Measurements from ENCODE around the gene IGFBP1.

IGFBP1 gene

DNA sequence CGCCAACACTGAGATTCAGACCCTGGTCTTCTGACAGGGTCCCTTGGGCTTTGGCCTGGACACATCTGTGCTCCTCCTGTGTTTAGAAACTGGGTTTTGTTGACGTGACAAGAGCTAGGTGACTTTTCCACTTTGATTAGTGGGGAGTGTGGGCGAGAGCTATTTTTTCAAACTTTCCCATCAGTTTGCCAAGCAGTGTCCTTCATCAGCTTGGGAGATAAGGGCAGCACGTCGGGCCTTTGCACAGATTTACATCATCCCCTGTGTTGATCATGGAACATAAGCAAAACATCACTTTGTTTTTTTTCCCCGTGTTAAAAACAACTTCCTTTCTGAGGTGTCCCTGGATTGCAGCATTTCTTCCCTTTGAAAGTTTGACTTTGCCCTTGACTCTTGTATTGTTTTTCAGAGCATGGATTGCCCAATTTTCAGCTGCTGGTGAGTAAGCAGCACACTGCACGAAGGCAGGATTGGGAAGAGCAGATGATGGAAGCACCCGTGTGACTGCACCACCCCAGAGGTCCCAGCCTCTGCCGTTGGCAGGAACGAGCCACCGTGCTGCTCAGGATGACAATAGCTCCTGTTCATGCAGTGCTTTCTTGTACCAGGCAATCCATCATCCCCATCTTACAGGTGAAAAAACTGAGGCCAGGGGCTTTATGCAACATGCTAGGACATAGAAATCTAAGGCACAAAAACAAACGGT, 6.4 kb upstream of the IGFBP1 start:
- DNase-seq = no peak

DNA sequence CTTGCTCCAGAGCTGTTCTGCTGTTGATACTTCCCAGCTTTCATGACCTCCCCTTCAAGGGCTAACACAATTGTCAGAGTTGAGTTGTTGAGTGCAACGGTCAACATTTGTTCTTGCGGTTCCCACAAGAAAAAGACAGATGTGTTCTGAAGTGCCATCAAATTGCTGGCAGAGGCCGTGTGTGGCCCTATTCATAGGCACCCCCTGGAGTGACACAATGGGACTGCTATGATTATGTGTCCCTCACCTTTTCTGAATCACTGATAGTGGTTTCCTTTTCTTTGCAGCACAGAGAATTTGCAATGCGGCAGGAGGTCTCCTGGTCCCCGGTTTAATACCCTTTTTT, 5.8 kb upstream of the IGFBP1 start:
- peak; percentile 27 for DNase-seq

DNA sequence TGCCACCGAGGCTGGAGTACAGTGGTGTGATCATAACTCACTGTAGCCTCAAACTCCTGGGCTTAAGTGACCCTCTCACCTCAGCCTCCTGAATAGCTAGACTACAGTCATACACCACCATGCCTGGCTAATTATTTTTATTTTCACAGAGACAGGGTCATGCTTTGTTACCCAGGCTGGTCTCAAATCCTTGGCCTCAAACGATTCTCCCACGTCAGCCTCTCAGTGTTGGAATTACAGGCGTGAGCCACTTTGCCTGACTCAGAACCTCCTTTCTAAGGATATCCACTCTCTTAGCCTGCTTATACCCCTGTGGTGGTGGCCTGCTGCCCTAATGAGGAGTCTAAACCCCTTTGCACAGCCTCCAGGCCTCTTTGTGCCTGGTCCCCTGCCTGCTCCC, 4.2 kb upstream of the IGFBP1 start:
- no peak for DNase-seq

DNA sequence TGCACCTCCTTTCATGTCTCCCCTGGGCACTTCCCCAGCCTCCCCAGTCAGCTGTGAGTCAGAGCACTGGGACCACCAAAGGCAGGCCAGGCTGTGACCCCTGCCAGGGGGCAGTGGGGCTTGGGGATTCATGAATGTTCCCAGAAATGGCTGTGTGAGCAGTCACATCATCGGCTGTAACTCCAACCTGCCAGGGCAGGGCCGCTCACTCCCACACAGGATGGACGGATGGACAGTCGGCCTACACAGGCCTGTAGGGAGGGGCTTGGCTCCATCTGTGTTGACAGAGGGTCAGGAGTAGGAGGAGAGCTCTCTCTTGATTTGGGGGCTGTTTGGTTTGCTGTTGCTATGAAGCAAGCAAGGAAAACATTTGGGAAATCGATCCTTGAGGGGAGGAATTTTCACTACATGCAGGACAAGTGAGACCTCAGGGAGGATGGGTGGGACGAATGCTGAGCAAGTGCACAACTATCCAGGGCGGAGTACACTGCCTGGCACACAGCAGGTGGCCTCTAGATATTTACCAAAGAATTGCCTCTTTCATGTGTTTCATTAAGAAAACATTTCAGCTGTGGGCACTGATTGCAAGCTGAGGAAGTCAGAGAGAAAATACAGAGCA, 2.9 kb upstream of the IGFBP1 start:
- no peak for DNase-seq

DNA sequence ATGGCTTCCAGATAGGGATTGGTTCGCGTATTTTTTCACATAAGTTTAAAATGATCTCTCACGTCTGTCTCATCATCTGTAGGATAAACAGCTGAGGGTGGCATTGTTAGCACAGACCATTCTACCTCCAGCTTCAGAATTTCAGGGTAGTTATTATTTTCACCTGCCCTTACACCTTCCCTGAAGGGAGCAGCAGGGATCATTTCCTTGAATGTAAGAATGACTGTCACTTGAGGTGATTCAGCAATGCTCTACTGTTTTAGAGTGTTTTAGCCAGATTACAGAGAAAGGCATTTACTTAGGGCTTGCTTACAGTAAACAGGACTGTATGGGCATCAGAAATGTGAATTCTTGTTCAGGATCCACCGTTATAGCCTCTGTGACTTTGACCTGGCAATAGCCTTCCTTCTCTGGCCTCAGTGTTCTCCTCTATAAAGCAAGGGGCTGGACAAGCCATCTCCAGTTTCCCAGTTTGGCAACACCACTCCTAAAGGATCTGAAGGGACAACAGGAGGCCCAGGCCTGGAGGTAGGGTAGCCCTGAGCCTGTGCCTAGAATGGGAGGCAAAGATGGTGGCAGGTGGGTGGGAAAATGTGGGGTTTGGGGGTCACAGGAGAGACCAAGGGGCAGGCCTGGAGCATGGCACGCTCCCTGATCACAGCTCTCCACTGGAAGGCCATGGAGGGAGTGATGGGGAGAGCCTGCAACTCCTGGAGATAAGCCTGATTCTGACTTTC, 1.2 kb upstream of the IGFBP1 start:
- no peak for DNase-seq

DNA sequence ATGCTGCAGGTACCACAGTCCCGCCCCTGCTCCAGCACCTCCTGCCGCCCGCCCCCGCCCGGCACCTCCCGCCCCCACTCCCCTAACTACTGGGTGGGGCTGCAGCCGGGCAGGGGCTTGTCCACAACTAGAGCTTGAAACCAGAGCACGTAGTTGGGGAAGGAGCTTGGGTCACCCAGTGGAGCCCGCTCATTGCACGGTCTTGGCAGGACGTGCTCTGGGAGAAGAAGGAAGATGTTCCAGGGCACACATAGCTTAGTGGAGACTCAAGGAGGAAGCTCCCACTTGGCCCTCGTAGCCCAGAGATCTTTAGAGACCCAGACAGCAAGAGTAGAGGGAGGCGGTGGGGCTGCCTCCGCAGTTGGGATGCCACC, 692 bp downstream of the IGFBP1 start:
- DNase-seq = no peak

DNA sequence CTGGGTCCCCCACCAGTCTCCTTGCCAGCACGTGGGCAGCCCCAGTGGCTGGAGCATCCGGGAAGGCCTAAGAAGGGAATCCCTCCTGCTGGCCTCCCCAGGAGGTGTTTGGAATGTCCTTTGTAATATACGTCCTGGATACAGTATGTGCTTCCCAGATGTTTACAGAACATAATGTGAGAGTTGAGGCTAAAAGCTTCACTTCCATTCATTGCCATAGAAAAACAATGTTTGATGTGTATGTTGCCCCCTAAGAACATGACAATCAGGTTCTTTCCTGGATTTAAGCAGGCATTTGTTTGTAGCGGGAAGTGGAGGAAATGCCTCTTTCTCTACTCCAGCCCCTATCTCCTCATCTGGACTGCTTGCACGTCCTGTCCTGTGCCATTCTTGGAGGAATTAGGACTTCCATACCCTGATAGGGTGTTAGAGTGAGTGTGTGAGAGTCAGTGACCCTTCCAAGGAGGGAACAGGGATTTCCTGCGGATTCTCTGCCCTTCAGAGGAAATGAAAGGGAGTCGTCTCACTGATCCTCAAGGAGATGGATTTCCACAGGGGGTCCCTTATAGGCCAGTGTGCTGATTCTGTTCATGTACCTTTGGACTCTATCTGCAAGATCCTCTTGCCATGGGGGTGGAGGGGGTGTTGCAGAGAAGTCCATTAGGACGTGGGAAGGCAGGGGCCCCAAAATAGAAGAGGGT, 1.2 kb downstream of the IGFBP1 start:
- DNase-seq = peak; percentile 30

DNA sequence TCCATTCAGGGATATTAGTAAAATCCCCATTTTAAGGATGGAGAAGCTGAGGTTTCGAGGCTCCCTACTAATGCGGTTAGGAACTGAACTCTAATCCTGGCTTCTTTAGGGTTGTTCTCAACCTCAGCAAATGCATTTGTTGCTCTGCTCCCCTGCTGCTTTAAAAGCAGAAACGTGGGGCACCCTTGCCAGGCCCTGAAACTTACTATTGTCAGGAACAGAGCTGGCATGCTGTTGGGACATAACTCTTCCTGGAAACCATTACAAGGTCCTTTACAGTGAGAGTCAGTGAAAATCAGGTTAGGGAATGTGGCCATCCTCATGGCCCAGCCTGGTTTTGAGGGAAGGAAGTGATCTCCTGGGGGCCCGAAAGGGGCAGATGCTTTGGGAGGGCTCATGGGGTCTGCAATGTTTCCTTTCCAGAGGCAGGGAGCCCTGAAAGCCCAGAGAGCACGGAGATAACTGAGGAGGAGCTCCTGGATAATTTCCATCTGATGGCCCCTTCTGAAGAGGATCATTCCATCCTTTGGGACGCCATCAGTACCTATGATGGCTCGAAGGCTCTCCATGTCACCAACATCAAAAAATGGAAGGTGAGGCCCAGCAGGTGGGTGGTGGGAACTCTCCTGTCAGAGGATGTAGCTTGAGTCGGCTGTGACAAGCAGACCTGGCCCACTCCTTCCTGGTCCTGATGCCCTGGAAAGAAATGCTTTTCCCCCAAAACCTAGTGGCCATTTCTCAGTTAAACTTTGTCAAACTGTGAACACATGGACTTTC, 2.0 kb downstream of the IGFBP1 start:
- no peak for DNase-seq

DNA sequence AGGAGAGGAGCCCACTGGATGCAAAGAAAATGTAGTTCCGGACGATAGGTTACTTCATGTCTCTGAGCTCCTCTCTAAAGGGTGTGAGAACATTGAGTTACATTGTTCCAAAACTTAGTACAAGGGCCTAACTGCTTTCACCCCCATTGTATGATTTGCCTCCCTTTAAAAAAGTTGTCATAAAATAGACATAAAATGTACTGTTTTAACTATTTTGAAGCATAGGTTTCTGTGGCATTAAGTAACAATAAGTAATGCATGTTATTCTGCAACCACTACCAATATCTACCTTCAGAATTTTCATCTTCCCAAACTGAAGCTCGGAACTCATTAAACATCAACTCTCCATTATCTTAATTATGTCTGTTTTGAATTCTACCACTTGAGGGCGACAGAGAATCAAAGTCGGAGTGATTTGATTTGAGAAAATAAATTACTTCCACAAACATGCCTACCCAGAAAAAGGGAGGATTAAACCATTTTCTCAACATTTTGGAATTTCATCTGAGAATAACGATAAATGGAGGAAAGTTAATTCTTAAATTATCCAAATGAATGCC, 2.7 kb downstream of the IGFBP1 start:
- peak; percentile 42 for DNase-seq

DNA sequence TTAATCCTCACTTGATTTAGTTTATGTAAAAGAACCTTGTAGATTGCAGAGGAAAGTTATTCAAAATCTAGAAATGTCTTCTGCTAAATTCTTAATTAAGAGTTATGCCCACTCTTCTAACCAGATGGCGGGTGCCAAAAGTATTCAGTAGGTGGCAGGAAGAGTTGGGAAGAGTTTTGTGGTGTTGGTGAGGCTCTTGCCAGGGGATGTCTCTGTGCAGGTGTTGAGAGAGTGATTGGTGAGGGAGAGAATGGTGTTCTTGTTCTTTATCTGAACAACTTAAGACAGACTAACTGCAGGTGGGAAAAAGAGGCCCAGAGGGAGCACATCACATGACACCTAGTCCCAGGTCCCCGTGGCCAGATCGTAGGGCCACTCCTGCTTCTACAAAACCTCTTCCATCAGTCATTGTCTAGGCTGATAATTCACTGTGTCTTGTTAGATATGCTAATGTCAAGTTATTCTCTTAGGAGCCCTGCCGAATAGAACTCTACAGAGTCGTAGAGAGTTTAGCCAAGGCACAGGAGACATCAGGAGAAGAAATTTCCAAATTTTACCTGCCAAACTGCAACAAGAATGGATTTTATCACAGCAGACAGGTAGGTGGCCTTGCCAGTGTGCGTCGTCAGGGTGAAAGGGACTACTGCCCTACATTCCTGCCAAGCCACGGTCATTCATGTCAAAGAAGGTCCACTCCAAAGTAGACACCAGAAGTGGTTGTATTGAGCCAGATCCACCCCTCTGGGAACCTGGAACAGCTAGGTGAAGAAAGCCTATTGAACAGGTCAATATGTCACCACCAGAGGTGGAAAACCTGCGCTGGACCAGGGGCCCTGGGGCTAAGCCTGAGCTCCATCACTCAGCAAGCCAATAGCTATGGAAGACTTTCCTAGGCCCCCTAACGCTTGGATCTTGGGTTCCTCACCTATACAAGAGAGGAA, 3.4 kb downstream of the IGFBP1 start:
- no peak for DNase-seq

DNA sequence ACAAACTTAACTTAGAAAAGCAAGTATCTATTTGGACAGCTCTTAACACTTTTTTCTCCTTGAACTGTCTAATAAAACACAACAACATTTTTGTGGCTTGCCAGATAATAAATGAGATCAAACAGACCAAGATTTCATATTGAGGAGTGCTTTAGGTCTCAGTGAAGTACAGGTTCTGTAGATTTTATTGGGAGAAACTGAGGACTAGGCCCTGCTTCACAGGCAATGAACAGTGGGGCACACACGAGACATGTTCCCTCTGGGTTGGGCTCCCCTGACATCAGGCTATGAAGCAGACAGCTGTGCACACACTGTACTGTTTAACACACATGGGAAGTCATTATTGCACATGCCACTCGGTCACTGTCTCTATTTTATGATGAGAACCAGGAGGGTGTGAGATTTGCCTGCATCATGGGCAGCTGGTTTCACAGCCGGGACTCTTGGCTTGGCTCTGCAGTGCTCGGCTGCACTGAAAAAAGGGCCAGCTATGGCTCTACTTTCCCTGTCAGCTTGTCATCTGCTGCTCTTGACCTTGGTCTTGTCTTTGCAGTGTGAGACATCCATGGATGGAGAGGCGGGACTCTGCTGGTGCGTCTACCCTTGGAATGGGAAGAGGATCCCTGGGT, 4.2 kb downstream of the IGFBP1 start:
- DNase-seq = no peak

DNA sequence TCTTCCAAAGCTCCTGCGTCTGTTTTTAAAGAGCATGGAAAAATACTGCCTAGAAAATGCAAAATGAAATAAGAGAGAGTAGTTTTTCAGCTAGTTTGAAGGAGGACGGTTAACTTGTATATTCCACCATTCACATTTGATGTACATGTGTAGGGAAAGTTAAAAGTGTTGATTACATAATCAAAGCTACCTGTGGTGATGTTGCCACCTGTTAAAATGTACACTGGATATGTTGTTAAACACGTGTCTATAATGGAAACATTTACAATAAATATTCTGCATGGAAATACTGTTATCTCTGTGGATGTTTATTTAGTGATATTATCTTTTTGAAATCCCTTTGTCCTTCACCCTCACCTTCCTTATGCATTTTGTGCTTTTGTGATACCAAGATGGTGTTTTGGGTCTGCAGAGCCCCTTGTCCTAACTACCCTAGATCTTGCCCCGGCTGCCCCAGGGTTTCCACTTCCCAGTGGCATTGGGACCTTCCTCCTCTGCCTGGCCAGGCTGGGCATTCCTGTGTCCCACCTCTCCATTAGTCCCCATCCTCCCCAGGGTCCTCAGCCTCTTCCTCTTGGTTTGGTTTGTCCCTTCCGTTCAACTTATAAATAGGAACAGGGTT, 5.2 kb downstream of the IGFBP1 start:
- no peak for DNase-seq

DNA sequence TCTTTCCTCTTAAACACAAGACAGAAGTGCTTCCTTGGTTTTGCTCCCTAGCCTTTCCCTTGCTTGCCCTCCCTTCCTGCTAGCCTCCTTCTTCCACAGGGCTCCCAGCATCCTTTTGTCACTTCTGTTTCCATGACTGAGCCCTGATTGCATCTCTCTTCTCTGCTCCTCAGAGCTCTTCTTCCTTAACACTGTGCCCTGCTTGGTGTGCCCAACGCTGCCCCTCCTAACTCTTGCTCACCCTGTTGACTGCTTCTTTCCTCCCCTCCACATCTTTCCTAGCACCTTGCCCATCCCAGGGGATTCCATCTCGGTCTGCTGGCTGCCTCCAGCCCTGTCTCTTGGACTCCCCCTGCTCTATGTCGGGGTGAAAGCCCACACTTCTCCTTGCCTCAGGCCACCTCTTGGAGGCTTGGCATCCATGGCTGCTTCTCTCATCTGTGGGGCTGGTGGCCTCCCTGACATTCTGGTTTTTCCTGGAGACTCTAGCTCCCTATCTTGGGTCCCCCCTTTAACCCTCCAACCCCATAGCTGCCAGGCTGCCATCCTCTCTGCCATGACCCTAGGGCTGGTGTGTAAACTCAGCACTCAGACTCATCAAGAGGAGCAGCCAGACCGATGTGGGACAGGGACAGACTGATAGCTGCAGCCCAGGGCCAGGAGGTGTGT, 5.8 kb downstream of the IGFBP1 start:
- no peak for DNase-seq

DNA sequence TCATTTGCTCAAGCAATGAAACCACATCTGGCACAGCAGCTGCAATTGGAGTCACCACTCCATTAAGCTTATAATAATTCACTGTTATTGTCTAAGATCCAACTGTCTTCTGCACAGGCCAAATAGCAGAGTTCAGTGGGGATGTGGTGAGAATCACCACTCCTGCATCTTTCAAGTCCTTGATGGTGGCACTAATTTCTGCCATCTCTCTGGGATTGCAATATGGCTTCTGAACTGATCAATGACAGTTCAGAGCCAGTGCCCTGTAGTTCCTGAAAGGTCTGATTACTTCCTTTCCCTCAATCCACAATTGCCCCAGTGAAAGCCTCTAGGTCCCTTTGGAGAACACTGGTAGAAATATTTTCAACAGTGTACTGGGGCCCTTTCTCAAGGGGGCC, 6.4 kb downstream of the IGFBP1 start:
- no peak for DNase-seq

DNA sequence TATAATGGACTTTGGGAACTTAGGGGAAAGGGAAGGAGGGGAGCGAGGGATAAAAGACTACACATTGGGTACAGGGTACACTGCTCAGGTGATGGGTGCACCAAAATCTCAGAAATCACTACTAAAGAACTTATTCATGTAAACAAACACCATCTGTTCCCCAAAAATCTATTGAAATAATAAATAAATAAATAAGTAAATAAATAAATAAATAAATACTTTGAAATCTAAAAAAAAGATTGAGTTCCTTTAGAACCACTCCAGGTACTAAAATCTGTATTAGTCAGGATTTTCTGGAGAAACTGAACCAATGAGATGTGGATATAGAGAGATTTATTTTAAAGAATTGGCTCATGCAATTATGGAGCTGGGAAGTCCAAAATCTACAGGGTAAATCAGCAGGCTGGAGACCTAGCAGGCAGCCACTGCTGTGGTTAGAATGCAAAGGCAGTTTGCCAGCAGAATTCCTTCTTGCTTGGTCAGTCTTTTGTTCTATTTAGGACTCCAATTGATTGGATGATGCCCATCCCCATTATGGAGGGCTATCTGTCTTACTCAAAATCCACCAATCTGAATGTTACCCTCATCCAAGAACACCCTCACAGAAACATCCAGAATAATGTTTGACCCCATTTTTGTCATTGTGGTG, 8.9 kb downstream of the IGFBP1 start:
- no peak for DNase-seq

DNA sequence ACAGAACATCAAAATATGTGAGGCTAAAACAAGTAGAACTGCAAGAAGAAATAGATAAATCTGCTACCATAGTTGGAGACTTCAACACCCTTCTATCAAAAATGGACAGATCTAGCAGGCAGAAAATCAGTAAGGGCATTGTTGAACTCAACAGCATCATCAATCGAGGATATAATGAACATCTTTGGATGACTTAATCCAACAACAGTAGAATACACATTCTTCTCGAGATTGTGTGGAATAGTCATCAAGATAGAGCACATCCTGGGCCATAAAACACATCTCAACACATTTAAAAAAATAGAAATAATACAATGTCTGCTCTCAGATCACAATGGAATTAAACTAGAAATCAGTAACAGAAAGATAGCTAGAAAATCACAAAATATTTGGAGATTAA, 9.9 kb downstream of the IGFBP1 start:
- DNase-seq = no peak

DNA sequence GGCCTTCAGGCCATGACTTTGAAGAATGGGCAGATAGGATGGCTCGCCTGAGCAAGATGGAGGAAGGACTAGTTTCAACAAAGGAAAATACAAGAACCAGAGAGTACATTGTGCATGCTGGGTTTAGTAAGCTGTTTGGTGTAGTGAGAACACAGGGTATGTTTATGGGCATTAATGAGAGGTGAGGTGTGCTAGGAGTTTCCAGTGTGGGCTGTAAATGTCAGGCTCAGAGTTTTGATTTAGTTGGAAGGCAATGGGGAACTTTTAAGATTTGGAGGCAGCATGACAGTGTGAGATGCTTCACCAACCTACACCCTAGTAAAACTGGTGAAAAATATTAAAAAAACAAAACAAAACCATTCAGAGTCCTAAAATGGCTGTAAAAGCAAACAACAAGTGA, 13.3 kb downstream of the IGFBP1 start:
- no peak for DNase-seq

DNA sequence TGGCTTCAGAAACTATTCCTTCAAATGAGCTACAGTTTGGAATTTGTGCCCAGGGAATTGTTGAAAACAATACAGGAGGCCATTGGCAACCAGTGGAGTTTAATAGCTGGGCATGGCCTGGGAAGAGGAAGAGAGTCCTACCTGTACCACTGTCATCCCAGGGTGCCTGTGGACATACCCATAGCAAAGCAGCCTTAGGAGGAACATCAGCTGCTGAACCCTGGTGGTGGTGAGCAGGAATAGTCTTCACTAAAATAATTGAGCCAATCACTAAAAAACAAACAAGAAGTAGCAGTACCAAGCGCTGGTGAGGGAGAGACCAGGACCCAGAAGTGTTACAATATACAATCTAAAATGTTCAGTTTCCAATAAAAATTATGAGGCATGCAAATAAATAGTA, 14.5 kb downstream of the IGFBP1 start:
- no peak for DNase-seq

DNA sequence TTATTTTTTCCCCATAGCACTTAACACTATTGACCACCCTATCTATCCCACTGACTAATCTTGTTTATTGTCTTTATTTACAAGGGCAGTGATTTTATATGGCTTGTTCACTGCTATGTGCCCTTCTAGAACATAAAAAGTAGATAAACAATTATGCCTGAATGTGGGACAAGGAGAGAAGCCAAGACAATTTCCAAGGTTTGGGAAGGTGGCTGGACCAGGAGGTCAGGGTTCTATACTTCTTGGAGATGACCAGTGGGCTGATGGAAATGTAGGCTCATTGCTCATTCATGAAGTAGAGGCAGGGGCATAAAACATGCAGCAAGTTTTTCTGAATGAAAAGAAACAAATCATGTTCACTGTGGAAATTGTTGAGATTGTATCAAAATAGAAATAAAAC, 21.3 kb downstream of the IGFBP1 start:
- DNase-seq = no peak
